SJCRH30 (cell line): Measurements from ENCODE around the gene GGA3. TPM values are rescaled to one million over a fixed set of nuclear protein-coding genes. Genes with fewer than 3 reads are reported as not detected.
A peak's percentile ranks its signal among the peaks of the same experiment; 100 is the strongest.
"Not testable (repeated sequence)": the region's sequence is repeated elsewhere in the genome, so short reads cannot be mapped to it uniquely, and the experiment has no call there.

Source experiments
- DNase-seq, 2 experiments: peaks; one replicate each; pipeline ENCODE4 v3.0.0-alpha.2; 2015 to 2020
- H3K27ac ChIP-seq: fragments of 250-450 bp; sonication (Bioruptor Pico); 2 replicates; pipeline ENCODE4 v1.5.1; 2020; ENCODE audit warnings: mild to moderate bottlenecking, moderate library complexity
- H3K27me3 ChIP-seq: fragments of 250-450 bp; sonication (Bioruptor Pico); 2 replicates; pipeline ENCODE4 v1.5.1; 2020; ENCODE audit warnings: mild to moderate bottlenecking, moderate library complexity
- H3K36me3 ChIP-seq: fragments of 250-450 bp; sonication (Bioruptor Pico); 2 replicates; pipeline ENCODE4 v1.5.1; 2020; ENCODE audit warnings: mild to moderate bottlenecking, moderate library complexity
- H3K4me1 ChIP-seq: fragments of 250-450 bp; sonication (Bioruptor Pico); 2 replicates; pipeline ENCODE4 v1.5.1; 2020; ENCODE audit warnings: mild to moderate bottlenecking, moderate library complexity
- H3K4me3 ChIP-seq: fragments of 250-450 bp; sonication (Bioruptor Pico); 2 replicates; pipeline ENCODE4 v1.5.1; 2020; ENCODE audit warnings: mild to moderate bottlenecking, moderate library complexity
- H3K9me3 ChIP-seq: fragments of 250-450 bp; sonication (Bioruptor Pico); replicated peaks from 2 replicates; pipeline ENCODE4 v1.5.1; 2020; ENCODE audit warnings: mild to moderate bottlenecking, moderate library complexity
- total RNA-seq: library from RNA; depleted of rRNA; stranded (reverse); fragments of >200 nt; shearing (Covaris generic); gene quantifications from 2 replicates; pipeline ENCODE4 v1.2.3, GENCODE V29; 2014

Gene GGA3
- total RNA-seq, 1 experiment from 2014 or later, result 26.6 TPM

DNA sequence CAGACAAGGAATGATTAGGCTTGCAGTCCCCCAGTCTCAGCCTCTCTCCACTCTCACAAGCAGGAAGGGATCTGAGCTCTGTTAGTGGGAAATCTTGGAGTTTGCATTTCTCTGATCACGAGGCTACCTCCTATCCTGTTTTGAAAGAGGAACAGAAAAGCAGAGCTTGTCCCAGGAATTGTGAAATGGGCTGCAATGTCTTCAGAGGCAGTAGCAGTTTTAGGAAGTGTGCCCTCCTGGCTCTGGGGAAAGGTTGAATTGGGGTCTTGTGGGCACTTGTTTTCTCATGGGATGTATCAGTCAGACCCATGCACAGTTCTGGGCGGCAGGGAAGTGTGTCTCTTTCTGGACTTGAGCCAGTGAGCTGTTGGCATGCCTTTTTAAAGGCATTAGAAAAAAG lies 33.1 kb downstream of the GGA3 start:
- no peak overlapping the region for H3K27ac ChIP-seq
- peaks cover 78% of the 10 kb centered on the region for H3K36me3 ChIP-seq
- H3K9me3 ChIP-seq, result no peaks in the 10 kb centered on the region

GRCh38 chr17:75227729-75228128 lies 33.7 kb downstream of the GGA3 start:
- Histone ChIP-seq H3K4me3 (no peak overlapping the region), H3K27ac (no peak overlapping the region), H3K27me3 (no peaks in the 10 kb centered on the region), H3K4me1 (no peaks in the 10 kb centered on the region), H3K9me3 (no peaks in the 10 kb centered on the region), H3K36me3 (peaks cover 78% of the 10 kb centered on the region)
- no peak for DNase-seq

More for the DNA sequence above, 33.1 kb downstream of the GGA3 start:
- DNase-seq, result no peak
- H3K4me1 ChIP-seq, result no peaks in the 10 kb centered on the region
- H3K4me3 ChIP-seq, result no peak overlapping the region
- H3K27me3 ChIP-seq, result no peaks in the 10 kb centered on the region

DNA sequence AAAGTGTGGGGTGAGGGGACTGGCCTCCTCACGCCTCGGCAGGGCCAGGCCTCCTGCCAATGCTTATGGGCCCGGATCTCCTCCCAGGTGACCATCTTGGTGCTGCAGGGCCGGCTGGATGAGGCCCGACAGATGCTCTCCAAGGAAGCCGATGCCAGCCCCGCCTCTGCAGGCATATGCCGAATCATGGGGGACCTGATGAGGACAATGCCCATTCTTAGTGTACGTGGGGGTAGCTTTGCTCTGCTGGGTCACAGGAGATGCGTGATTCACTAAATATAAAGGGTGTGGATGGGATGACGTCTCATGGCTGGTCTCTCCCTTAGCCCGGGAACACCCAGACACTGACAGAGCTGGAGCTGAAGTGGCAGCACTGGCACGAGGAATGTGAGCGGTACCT lies 36.4 kb downstream of the GGA3 start:
- H3K4me1 ChIP-seq, result no peaks in the 10 kb centered on the region
- H3K36me3 ChIP-seq, result peaks cover 80% of the 10 kb centered on the region
- no peaks in the 10 kb centered on the region for H3K27me3 ChIP-seq
- no peak for DNase-seq
- H3K4me3 ChIP-seq, result no peak overlapping the region
- H3K9me3 ChIP-seq, result no peaks in the 10 kb centered on the region
- H3K27ac ChIP-seq, result no peak overlapping the region

DNA sequence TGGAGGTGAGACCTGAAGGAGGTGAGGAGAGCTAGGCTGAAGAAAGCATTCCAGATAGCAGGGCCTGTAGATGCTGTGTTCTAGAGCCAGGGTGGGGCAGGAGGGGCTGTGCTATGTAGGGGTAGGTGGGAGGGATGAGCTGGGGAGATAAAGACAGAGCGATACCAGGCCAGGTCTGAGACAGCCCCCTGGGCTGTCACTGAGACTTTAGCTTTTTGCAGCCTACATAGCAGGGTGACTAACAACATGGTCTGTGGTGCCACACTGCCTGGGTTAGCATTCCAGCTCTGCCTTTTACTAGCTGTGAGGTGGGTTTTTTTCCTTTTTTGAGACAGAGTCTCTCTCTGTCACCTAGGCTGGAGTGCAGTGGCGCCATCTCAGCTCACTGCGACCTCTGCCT lies 41.6 kb downstream of the GGA3 start:
- Histone ChIP-seq H3K27ac (no peak overlapping the region), H3K4me1 (no peaks in the 10 kb centered on the region), H3K9me3 (no peaks in the 10 kb centered on the region), H3K36me3 (peaks cover 87% of the 10 kb centered on the region), H3K4me3 (no peak overlapping the region), H3K27me3 (no peaks in the 10 kb centered on the region)
- DNase-seq, result no peak

DNA sequence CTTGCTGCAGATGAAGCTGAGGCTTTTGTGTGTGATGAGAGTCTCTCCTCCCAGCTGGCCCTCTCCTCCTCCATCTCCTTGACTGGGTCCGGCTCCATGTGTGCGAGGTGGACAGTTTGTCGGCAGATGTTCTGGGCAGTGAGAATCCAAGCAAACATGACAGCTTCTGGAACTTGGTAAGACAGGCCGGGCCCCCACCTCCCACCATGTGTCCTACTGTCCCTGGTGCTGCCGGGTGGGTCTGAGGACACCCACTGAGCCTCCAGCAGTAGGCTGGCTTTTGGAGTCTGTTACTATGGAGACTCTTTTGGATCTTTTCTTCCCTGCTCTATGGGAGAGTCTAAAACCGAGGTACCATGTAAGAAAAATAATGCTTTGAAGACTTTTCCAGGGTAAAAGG lies 43.3 kb downstream of the GGA3 start:
- no peak overlapping the region for H3K4me3 ChIP-seq
- H3K36me3 ChIP-seq, result peaks cover 87% of the 10 kb centered on the region
- H3K27ac ChIP-seq, result no peak overlapping the region
- H3K27me3 ChIP-seq, result no peaks in the 10 kb centered on the region
- no peaks in the 10 kb centered on the region for H3K4me1 ChIP-seq
- DNase-seq, result no peak
- no peaks in the 10 kb centered on the region for H3K9me3 ChIP-seq

GRCh38 chr17:75209061-75209460 lies 52.3 kb downstream of the GGA3 start:
- no peak overlapping the region for H3K27ac ChIP-seq
- no peaks in the 10 kb centered on the region for H3K9me3 ChIP-seq
- no peaks in the 10 kb centered on the region for H3K27me3 ChIP-seq
- peaks cover 45% of the 10 kb centered on the region for H3K36me3 ChIP-seq
- H3K4me1 ChIP-seq, result no peaks in the 10 kb centered on the region
- DNase-seq, result no peak
- H3K4me3 ChIP-seq, result no peak overlapping the region

DNA sequence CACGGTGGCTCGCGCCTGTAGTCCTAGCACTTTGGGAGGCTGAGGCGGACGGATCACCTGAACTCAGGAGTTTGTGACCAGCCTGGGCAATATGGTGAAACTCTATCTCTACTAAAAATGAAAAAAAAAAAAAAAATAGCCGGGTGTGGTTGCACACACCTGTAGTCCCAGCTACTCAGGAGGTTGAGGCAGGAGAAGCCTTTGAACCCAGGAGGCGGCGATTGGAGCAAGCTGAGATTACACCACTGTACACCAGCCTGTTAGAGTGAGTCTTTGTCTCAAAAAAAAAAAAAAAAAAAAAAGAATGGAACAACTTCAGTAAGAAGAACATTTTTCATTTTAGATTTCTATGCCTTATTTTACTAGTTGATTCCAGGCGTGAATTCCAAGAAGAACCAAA lies 53.2 kb downstream of the GGA3 start:
- no peak for DNase-seq
- Histone ChIP-seq H3K36me3 (peaks cover 38% of the 10 kb centered on the region), H3K27me3 (no peaks in the 10 kb centered on the region), H3K9me3 (no peaks in the 10 kb centered on the region), H3K4me3 (no peak overlapping the region), H3K4me1 (no peaks in the 10 kb centered on the region), H3K27ac (no peak overlapping the region)

DNA sequence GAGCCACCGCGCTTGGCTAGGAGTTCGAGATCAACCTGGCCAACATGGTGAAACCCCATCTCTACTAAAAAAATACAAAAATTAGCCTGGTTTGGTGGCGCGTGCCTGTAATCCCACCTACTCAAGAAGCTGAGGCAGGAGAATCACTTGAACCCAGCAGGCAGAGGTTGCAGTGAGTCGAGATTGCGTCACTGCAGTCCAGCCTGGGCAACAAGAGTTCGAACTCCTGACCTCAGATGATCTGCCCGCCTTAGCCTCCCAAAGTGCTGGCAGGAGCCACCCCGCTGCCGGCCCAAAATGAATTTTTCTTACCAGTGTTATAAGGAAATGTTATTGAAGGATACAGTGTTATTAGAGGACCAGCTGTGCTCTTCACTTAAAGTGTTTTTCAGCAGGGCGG lies 53.6 kb downstream of the GGA3 start:
- Histone ChIP-seq H3K4me1 (no peaks in the 10 kb centered on the region), H3K4me3 (no peak overlapping the region), H3K27me3 (no peaks in the 10 kb centered on the region), H3K9me3 (no peaks in the 10 kb centered on the region), H3K27ac (no peak overlapping the region), H3K36me3 (peaks cover 34% of the 10 kb centered on the region)
- no peak for DNase-seq

GRCh38 chr17:75207050-75207407 lies 54.4 kb downstream of the GGA3 start:
- Histone ChIP-seq H3K36me3 (peaks cover 30% of the 10 kb centered on the region), H3K4me3 (peak overlapping the region; percentile 87; the same call in 1 of the 2 replicates)
- not testable (repeated sequence) for H3K27me3 ChIP-seq, DNase-seq, H3K4me1 ChIP-seq, H3K9me3 ChIP-seq, H3K27ac ChIP-seq

- H3K36me3 ChIP-seq, result peaks cover 20% of the 10 kb centered on the region
- no peak for DNase-seq
- H3K4me3 ChIP-seq, result peak overlapping the region; percentile 87
- no peaks in the 10 kb centered on the region for H3K27me3 ChIP-seq
- H3K9me3 ChIP-seq, result no peaks in the 10 kb centered on the region
- H3K4me1 ChIP-seq, result no peaks in the 10 kb centered on the region
- peak overlapping the region; percentile 98 for H3K27ac ChIP-seq
Observed at GRCh38 chr17:75205793-75206163, 55.6 kb downstream of the GGA3 start.

DNA sequence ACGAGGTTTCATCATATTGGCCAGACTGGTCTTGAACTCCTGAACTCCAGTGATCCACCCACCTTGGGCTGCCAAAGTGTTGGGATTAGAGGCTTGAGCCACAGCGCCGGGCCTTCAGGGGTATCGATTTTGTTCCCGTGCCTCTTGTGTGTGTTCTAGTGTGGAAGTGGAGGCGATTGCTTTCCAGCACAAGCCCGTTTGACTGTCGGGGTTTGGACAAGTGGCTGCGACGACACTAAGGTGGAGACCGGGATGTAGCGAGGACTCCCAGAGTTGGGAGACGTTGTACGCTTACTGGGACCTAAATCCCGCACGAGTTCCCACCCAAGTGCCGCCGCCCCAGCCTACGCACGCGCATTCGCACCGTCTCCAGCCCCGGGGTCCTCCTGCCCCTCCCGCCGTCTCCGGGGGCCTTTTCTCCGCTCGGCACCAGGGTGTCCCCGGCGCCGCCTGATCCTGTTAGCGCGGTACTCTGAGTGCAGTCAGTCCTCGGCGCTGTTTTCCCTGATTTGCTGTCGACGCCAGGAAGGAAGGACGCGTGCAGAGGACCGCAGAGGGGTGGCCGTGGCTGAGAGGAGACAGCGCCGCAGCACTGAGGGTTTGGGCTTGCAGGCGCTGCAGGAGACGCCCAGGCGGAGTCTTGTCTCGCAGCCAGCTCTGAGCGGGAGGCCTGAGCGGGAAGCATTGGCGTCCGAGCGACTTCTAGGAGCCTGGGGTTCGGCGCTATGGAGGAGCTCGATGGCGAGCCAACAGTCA lies 56.2 kb downstream of the GGA3 start, which contains the start of gene NUP85:
TSS of gene NUP85 (plus strand) at position 643 of the 756 bp plus-strand sequence. CDS start at position 726, 83 bp downstream.
- Histone ChIP-seq H3K4me3 (peak within 1 kb of the TSS; percentile 87), H3K27ac (peak within 1 kb of the TSS; percentile 98), H3K27me3 (no peaks in the 10 kb centered on the region), H3K4me1 (no peaks in the 10 kb centered on the region), H3K9me3 (no peaks in the 10 kb centered on the region), H3K36me3 (peaks cover 16% of the 10 kb centered on the region)
- DNase-seq, result peak; percentile 99

DNA sequence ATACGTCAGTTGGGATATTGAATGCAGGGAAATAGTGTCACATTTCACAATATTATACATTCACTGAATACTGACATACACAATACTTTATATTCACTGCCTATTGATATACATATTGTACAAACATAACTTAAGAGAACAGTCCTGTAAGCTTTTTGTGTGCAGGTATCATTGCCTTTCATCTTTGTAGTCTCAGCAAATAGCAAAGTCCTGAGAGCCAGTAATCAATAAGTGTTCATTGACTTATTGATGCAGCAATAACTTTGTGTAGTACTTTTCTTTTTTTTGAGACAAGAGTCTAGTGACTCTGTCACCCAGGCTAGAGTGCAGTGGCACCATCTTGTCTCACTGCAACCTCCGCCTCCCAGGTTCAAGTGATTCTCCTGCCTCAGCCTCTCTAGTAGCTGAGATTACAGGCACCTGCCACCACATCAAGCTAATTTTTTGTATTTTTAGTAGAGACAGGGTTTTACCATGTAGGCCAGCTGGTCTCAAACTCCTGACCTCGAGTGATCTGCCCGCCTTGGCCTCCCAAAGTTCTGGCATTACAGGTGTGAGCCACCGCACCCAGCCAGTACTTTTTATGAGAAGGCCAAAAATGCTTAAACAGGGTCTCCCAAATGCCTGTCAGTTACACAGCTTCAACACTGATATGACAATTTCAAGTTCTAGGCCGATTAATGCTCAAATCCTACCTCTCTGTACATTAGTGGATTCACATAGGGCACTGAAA lies 61.4 kb downstream of the GGA3 start:
- Histone ChIP-seq H3K27me3 (no peaks in the 10 kb centered on the region), H3K36me3 (no peaks in the 10 kb centered on the region), H3K4me1 (no peaks in the 10 kb centered on the region), H3K27ac (no peak overlapping the region), H3K4me3 (no peak overlapping the region), H3K9me3 (no peaks in the 10 kb centered on the region)
- no peak for DNase-seq

- DNase-seq, result peak in 1 of 2 experiments; percentile 23
- H3K27ac ChIP-seq, result no peak overlapping the region
- H3K9me3 ChIP-seq, result no peaks in the 10 kb centered on the region
- H3K36me3 ChIP-seq, result no peaks in the 10 kb centered on the region
- H3K4me1 ChIP-seq, result no peaks in the 10 kb centered on the region
- no peaks in the 10 kb centered on the region for H3K27me3 ChIP-seq
- no peak overlapping the region for H3K4me3 ChIP-seq
Observed at GRCh38 chr17:75194879-75195278, 66.5 kb downstream of the GGA3 start.

DNA sequence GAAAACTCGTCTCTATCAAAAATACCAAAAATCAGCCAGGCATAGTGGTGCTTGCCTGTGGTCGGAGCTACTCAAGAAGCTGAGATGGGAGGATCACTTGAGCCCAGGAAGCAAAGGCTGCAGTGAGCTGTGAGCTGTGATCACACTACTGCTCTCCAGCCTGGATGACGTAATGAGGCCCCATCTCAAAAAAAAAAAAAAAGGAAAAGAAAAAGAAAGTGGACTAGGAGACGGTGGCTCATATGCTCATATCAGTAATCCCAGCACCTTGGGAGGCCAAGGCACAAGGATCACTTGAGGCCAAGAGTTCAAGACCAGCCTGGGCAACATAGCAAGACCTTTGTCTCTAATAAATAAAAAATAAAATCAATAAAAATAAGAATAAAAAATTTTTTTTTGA lies 69.8 kb downstream of the GGA3 start:
- H3K9me3 ChIP-seq, result no peaks in the 10 kb centered on the region

DNA sequence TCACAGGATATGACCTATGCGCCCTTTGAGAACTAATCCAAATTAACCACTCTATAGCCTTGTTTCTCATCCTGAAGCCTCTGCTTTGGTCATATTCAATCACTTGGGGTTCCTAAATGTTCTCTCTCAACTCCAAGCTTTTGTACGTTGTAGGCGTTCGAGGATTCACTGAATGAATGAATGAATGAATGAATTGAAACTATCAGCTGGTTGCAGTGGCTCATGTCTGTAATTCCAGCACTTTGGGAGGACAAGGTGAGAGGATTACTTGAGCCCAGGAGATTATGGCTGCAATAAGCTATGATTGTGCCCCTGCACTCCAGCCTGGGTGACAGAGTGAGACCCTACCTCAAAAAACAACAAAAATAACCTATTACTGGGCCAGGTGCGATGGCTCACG lies 72.8 kb downstream of the GGA3 start:
- no peak for DNase-seq
- Histone ChIP-seq H3K9me3 (no peaks in the 10 kb centered on the region), H3K27ac (no peak overlapping the region), H3K4me1 (peaks cover under 1% of the 10 kb centered on the region; the same call in 1 of the 2 replicates), H3K27me3 (no peaks in the 10 kb centered on the region; the same call in 1 of the 2 replicates), H3K36me3 (no peaks in the 10 kb centered on the region), H3K4me3 (no peak overlapping the region)

More for the DNA sequence above, 69.8 kb downstream of the GGA3 start:
- Histone ChIP-seq H3K36me3 (no peaks in the 10 kb centered on the region), H3K4me3 (no peak overlapping the region), H3K27ac (no peak overlapping the region), H3K27me3 (no peaks in the 10 kb centered on the region; the same call in 1 of the 2 replicates), H3K4me1 (no peaks in the 10 kb centered on the region)
- peak; percentile 24 to 62 for DNase-seq
